UCSD-AML1 (cell line): ENCODE measurements around the gene CYB5B.

Experiments used
- DNase-seq: peaks from one replicate; lab custom pipeline; 2025; ENCODE audit not compliant: unreplicated experiment; lab: John Stamatoyannopoulos, UW

CYB5B gene, protein sequence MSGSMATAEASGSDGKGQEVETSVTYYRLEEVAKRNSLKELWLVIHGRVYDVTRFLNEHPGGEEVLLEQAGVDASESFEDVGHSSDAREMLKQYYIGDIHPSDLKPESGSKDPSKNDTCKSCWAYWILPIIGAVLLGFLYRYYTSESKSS

GRCh38 chr16:69424053-69424934 lies at the start of gene CYB5B:
CYB5B (plus strand) TSS chr16:69424619; CDS start chr16:69424684, 65 bp downstream.
- DNase-seq: peak; percentile 91

- no peak for DNase-seq
Measured at GRCh38 chr16:69376393-69377059, 47.9 kb upstream of the CYB5B start.

- no peak for DNase-seq
Measured at GRCh38 chr16:69378036-69378435, 46.4 kb upstream of the CYB5B start.

DNA sequence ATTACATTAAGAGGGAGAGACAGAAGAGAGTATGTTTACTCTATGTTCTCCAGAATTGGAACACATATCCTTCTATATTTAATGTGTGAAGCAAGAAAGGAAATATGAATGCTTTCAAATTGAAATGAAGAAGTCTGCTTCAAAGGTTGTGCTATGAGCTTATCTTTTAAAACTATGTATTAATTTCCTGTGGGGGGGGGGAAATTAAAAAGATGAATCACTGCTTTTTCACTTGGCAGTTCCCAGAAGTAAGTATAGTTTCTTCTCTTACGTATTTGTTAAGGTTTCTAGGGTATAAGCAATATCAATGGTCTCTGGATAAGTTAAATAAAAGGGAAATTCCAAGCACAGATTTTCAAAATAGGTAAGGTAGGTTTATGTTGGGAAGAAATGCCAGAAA lies 45.7 kb upstream of the CYB5B start:
- DNase-seq: no peak

- no peak for DNase-seq
Measured at GRCh38 chr16:69381231-69381630, 43.2 kb upstream of the CYB5B start.

- no peak for DNase-seq
Measured at GRCh38 chr16:69382421-69382820, 42.0 kb upstream of the CYB5B start.

GRCh38 chr16:69384974-69385373 lies 39.4 kb upstream of the CYB5B start:
- DNase-seq: no peak

DNA sequence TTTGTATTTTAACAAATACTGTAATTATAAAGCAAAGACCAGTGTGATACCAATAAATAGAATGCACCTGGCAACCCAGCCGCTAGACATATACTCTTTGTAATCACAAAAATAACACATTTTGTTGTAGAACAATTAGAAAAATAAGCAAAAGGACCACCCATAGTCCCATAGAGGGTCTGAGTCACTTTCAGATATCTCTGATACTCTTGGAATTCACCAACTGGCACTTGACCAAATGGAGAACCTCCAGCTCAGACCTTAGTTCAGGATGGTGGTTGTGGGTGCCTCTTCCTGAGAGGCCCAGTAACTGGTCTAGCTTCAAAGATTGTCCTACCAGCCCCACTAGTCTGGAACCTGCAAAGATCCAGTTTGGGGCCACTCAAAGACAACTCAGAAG lies 37.8 kb upstream of the CYB5B start:
- no peak for DNase-seq

DNA sequence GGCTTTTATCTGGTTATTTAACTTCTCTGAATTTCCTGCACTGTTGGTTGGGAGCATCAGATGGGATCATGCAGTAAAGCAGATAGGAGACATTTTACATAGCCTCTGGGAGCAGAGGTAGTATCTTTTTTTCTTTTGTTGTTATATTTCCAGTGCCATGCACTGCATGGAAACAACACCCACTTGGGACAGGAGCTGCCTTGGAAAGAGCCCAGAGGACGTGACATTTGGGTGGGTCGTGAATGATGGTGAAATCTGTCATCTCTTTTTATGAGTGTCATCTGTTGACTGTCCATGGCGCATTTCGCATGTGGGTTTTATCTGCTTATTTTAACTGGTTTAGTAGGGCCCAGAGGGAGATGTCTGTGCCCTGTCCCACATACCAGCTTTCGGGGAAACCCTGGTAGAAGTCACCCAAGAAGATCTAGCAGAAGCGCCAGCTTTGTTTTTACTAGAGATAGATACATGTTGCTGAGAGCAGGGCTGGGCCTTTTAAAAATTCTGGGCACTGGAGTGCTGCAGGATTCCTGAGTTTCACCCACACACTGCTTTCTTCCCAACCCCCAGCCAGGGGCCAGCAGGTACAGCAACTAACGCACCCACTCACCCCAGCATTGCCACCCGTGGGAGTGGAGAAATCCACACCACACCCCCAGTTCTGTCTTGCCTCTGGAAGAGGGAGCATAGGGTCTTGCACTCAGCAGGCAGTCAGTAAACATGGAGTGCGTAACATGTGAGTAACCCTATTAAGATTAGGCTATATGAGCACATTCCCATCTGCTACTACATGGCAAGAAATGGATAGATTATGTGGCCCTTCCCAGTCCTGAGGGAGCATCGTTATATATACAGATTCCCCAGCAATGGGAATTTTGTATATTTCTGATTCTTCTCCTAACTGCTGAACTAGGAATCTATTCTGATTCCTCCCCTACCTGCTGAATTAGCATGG lies 30.2 kb upstream of the CYB5B start:
- DNase-seq: no peak

DNA sequence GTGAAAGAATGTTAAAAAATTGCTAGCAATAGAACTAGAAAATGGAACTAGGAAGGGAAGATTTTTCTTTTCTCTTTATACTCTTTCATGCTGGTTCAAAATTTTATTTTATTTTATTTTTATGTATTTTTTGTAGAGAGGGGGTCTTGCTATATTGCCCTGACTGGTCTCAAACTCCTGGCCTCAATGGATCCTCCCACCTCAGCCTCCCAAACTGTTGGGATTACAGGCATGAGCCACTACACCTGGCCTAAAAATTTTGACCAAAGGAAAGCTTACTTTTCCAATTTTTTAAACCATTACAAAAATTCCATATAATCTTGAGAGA lies 28.6 kb upstream of the CYB5B start:
- no peak for DNase-seq

GRCh38 chr16:69396187-69397061 lies 28.0 kb upstream of the CYB5B start:
- DNase-seq: peak; percentile 43

DNA sequence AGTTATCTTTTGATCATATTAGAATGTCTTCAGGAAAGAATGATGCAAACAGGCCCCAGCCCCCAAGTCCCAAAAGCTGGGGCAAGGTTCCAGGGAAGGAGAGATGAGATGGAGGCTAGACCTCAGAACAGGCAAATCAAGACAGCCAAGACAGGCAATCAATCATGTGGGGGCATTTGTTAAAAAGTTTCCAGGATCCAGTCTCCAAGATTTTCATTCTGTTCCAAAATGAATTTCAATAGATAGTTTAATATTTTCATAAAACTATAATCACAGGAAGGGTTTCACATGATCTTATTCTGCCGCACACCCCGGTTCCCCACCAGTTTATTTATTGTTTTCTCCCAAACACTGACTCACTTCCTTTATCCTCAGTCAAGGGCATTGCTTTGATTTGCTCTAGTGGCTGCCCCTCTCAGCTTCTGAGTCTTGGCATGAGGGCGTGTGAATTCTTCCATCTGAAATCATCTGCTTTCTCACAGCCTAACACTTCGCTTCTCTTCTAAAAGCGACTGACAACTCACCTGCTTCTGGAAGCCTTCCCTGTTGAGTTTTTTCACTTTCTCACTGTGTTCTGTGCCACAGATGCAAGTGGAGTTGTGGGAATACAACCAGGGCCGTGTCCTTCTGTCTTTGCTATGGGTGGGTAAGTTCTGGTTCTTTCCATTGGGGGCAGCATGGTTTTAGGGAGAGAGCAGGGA lies 26.4 kb upstream of the CYB5B start:
- DNase-seq: no peak

GRCh38 chr16:69399361-69399760 lies 25.1 kb upstream of the CYB5B start:
- DNase-seq: no peak

- no peak for DNase-seq
Measured at GRCh38 chr16:69402439-69402838, 22.0 kb upstream of the CYB5B start.

DNA sequence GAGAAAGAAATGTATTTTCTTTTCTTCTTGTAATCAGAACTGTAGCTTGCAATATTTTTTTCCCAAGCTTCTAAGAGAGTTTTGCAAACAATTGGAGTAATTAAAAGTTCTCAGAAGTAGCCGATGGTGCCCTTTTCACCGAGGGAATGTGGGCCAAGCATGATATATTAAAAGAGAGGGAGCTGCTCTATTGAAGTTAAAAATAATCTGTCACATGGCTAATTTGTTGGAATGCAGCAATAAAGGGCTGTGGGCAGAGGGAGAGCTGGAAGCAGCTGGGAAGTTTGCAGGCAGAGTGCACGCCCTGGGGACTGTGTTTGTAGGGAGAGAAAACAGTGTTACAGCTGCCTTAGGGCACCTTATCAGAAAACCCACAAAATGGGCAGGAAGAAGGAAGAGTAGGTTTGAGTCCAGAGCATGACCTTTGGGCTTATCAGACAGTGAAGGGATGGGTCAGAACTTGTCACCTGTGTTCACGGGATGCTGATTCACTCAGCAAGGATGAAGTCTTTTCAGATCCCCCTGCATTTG lies 20.1 kb upstream of the CYB5B start:
- DNase-seq: no peak

GRCh38 chr16:69405326-69405725 lies 19.1 kb upstream of the CYB5B start:
- no peak for DNase-seq

- DNase-seq: no peak
Measured at GRCh38 chr16:69405757-69406156, 18.7 kb upstream of the CYB5B start.

DNA sequence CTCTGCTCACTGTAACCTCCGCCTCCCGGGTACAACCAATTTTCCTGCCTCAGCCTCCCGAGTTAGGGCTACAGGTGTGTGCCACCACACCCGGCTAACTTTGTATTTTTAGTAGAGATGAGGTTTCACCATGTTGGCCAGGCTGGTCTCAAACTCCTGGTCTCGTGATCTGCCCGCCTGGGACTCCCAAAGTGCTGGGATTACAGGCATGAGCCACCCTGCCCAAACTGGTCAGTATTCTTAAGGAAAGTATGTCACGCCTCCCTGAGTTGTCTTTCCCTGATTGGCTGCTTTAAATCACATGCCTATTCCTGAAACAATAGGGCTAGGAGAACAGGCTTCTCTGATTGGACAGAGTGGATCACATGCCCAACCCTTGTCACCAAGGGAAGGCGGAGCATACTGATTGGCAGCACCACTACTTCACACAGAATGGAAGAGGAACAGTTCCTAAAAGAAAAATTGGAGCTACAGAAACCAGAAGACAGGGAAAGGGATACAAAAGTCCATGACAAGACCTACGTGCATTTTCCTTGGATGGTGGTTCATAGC lies 17.6 kb upstream of the CYB5B start:
- DNase-seq: no peak
